Hepatocyte (in vitro differentiated cells): ENCODE results near the gene LZIC.

Experiments
- EZH2 ChIP-seq: fragments of 200-600 bp; sonication (generic); IDR thresholded peaks from 2 replicates; pipeline ENCODE4 v1.6.1; 2016; ENCODE audit warnings: antibody characterized with exemption, mild to moderate bottlenecking, borderline replicate concordance
- EZH2phosphoT487 ChIP-seq: fragments of 200-600 bp; sonication (generic); IDR thresholded peaks from one replicate; pipeline ENCODE4 v1.6.1; 2018; ENCODE audit warnings: antibody characterized with exemption, mild to moderate bottlenecking, low read depth, moderate library complexity; ENCODE audit not compliant: unreplicated experiment, severe bottlenecking
- TF ChIP-seq, protein P1 (sequence below): fragments of 200-600 bp; sonication (generic); IDR thresholded peaks from 2 replicates; pipeline ENCODE4 v1.5.1; 2016; ENCODE audit warnings: antibody characterized with exemption, mild to moderate bottlenecking; ENCODE audit not compliant: poor library complexity

DNA sequence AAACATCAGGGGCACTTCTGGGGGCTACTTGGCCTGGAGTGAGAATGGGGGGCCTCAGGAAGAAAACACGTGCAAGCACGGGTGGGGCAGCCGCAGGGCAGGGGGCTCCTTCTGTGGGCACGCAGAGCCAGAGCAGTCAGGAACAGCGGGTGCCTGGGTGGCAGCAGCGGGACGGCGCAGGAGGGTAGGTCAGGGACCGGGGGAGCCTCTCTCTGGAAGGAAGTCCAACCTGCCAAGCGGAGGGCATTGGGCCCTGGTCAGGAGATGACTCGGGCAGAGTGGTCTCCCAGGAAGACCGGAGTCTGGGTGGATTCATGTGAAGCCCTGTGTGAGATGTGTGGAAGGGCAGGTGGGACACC is 60.3 kb downstream of the LZIC start:
- TF ChIP-seq, protein P1, sequence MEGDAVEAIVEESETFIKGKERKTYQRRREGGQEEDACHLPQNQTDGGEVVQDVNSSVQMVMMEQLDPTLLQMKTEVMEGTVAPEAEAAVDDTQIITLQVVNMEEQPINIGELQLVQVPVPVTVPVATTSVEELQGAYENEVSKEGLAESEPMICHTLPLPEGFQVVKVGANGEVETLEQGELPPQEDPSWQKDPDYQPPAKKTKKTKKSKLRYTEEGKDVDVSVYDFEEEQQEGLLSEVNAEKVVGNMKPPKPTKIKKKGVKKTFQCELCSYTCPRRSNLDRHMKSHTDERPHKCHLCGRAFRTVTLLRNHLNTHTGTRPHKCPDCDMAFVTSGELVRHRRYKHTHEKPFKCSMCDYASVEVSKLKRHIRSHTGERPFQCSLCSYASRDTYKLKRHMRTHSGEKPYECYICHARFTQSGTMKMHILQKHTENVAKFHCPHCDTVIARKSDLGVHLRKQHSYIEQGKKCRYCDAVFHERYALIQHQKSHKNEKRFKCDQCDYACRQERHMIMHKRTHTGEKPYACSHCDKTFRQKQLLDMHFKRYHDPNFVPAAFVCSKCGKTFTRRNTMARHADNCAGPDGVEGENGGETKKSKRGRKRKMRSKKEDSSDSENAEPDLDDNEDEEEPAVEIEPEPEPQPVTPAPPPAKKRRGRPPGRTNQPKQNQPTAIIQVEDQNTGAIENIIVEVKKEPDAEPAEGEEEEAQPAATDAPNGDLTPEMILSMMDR: no peak
- TF ChIP-seq EZH2 (no peak), EZH2phosphoT487 (no peak)
